Cardiac muscle cell (in vitro differentiated cells and primary cell): ENCODE data around the gene PLAAT5. TPM values are rescaled to one million over a fixed set of nuclear protein-coding genes. Genes with fewer than 3 reads are reported as not detected.

ENCODE experiments used
- DNase-seq, 2 donors: peaks; one replicate each; pipeline versions ENCODE4 v3.0.0 to v3.0.0-alpha.2; 2010 to 2017; ENCODE audit warnings: low read depth in 1 of 2, low spot score in 1 of 2
- H3K27ac ChIP-seq: fragments of 200-600 bp; sonication (generic); 2 replicates; pipeline ENCODE4 v1.5.1; 2016
- H3K27me3 ChIP-seq: fragments of 200-600 bp; sonication (generic); 2 replicates; pipeline ENCODE4 v1.6.0; 2016; ENCODE audit warnings: control low read depth
- H3K36me3 ChIP-seq: fragments of 200-600 bp; sonication (generic); 2 replicates; pipeline ENCODE4 v1.5.1; 2016; ENCODE audit warnings: control low read depth
- H3K4me1 ChIP-seq: fragments of 200-600 bp; sonication (generic); 2 replicates; pipeline ENCODE4 v1.8.1; 2017; ENCODE audit warnings: low read depth, mild to moderate bottlenecking, mixed run types
- H3K4me3 ChIP-seq: fragments of 200-600 bp; sonication (generic); 2 replicates; pipeline ENCODE4 v1.5.1; 2016; ENCODE audit warnings: mild to moderate bottlenecking
- H3K9me3 ChIP-seq: fragments of 200-600 bp; sonication (generic); 2 replicates; pipeline ENCODE4 v1.5.1; 2017; ENCODE audit warnings: low read depth, mild to moderate bottlenecking, control low read depth
- polyA plus RNA-seq: library from polyadenylated mRNA; unstranded; fragments of >200 nt; fragmentation: Nextera tagmentation; extraction: Ambion mirVana; gene quantifications from 2 replicates; pipeline ENCODE4 v1.2.1, GENCODE V29; 2016
- total RNA-seq: library from RNA; depleted of rRNA; stranded (reverse); fragments of >200 nt; gene quantifications from 2 replicates; pipeline ENCODE4 v1.2.3, GENCODE V29; 2016
- TF ChIP-seq, protein P1 (sequence below): IDR thresholded peaks from 2 replicates; pipeline ENCODE4 v1.5.1; 2012; ENCODE audit warnings: low read depth, mild to moderate bottlenecking, low read length

Gene PLAAT5
- total and polyA plus RNA-seq, 2 experiments from 2014 or later = 0.06 TPM; not detected in 1

DNA sequence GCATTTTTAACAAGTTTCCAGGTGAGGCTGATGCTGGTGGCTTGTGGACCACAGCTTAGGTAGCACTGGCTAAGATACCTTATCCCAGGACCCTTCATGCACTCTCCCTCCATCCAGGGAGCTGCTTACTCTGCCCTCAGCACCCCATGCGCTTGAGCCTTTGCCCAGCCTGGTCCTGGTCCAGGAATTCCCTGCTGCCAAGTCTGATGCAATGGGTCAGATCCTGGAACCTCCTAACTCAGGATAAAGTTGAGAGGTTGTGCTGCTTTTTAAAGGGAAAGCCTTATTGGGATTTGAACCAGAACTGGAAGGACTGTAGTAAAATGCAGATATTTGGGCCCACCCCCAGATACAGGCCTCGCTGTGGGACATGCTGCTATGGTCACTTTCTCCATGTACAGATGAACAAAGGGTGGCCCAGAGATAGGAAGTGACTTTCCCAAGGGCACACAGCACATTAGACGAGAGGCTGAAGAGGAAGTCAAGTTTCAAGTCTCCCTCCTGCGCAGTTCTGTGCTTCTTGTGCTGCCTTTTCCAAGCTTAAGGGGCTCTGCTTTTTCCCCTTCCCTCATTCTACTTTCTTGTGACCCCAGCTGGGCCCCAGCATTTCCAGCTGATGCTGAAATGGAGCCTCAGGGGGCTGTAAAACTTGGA lies 14.1 kb upstream of the PLAAT5 start:
- Histone ChIP-seq H3K4me1 (no peaks in the 10 kb centered on the region), H3K9me3 (no peaks in the 10 kb centered on the region), H3K36me3 (no peaks in the 10 kb centered on the region), H3K27me3 (no peaks in the 10 kb centered on the region), H3K4me3 (no peak overlapping the region), H3K27ac (no peak overlapping the region)
- TF ChIP-seq, protein P1, sequence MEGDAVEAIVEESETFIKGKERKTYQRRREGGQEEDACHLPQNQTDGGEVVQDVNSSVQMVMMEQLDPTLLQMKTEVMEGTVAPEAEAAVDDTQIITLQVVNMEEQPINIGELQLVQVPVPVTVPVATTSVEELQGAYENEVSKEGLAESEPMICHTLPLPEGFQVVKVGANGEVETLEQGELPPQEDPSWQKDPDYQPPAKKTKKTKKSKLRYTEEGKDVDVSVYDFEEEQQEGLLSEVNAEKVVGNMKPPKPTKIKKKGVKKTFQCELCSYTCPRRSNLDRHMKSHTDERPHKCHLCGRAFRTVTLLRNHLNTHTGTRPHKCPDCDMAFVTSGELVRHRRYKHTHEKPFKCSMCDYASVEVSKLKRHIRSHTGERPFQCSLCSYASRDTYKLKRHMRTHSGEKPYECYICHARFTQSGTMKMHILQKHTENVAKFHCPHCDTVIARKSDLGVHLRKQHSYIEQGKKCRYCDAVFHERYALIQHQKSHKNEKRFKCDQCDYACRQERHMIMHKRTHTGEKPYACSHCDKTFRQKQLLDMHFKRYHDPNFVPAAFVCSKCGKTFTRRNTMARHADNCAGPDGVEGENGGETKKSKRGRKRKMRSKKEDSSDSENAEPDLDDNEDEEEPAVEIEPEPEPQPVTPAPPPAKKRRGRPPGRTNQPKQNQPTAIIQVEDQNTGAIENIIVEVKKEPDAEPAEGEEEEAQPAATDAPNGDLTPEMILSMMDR = no peak
- peak in 1 of 2 donors; percentile 80 for DNase-seq

DNA sequence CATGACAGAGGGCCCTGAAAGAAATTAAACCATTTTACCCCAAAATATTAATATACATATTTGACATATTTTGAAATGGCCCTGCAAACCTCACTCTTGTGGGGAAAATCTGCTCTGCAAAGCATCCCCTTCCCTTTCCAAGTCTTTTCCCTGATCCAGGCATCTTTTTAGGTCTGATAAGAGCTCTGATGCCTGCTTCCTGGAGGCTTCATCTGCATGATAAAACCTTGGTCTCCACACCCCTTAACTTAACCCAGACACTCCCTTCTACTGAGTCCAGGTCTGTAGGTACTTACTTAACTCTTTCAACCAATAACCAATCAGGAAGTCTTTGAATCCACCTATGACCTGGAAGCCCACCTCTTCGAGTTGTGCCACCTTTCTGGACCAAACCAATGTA lies 13.1 kb upstream of the PLAAT5 start:
- H3K27ac ChIP-seq = no peak overlapping the region
- H3K4me3 ChIP-seq = no peak overlapping the region
- H3K27me3 ChIP-seq = no peaks in the 10 kb centered on the region
- DNase-seq = no peak
- no peaks in the 10 kb centered on the region for H3K9me3 ChIP-seq
- TF ChIP-seq, protein P1 = no peak
- H3K4me1 ChIP-seq = no peaks in the 10 kb centered on the region
- H3K36me3 ChIP-seq = no peaks in the 10 kb centered on the region

DNA sequence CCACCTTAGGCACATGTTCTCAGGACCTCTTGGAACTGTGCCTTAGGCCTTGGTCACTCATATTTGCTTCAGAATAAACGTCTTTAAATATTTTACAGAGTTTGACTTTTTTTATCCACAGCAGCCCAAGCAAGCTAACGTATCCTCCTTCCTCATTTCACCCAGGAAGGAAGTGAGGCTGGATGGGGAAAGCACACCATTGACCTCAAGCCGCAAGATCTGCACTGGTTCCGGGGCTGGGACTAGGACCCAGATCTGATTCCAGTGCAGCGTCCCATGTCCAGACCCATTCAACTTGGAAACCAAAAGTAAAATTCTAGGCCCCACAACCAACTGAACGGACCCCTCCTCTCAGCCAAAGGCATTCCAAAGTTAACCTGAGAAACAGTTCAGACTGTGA lies 12.5 kb upstream of the PLAAT5 start:
- no peaks in the 10 kb centered on the region for H3K9me3 ChIP-seq
- no peak overlapping the region for H3K4me3 ChIP-seq

DNA sequence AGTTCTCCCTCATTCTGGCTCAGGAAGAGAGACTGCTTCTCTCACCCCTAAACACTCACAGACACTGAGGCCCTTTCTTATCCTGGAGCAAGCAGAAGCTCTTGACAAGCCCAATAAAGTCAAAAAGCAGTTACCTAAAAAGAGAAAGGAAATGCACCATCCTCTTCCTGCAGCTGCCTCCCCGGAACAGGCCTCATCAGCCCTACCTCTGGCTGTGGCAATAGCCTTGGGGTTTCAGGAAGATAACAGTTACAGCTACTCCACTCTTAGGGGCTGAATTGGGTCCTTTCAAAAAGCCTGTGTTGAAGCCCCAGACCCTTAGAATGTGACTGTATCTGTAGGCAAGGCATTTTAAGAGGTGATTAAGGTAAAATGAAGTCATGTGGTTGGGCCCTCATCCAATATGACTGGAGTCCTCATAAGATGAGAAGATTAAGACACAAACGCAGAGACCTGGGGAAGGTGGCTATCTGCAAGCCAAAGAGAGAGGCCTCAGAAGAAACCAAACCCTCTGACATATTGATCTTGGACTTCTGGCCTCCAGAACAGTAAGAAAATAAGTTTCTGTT lies 11.4 kb upstream of the PLAAT5 start:
- TF ChIP-seq, protein P1 = no peak
- H3K4me3 ChIP-seq = no peak overlapping the region
- H3K27me3 ChIP-seq = no peaks in the 10 kb centered on the region
- DNase-seq = no peak
- H3K9me3 ChIP-seq = no peaks in the 10 kb centered on the region
- H3K4me1 ChIP-seq = no peaks in the 10 kb centered on the region
- H3K36me3 ChIP-seq = no peaks in the 10 kb centered on the region
- no peak overlapping the region for H3K27ac ChIP-seq

More for the DNA sequence above, 12.5 kb upstream of the PLAAT5 start:
- TF ChIP-seq, protein P1 = no peak
- no peak for DNase-seq
- Histone ChIP-seq H3K27ac (no peak overlapping the region), H3K36me3 (no peaks in the 10 kb centered on the region), H3K27me3 (no peaks in the 10 kb centered on the region), H3K4me1 (no peaks in the 10 kb centered on the region)

DNA sequence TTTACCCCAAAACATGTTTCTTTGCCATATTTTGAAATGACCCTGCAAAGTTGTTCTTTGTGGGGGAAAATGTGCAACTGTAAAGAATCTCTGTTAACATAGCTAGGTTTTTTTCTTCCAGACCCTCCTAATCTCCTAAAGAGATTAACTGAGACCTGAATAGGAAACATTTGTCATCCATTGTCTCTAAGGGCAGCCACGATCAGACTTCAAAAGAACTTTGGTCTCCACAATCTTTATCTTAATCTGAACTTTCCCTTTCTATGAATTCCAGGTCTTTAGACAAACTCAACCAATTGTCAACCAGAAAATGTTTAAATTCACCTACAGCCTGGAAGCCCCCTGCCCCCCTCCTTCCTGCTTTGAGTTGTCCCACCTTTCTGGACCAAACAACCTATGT lies 10.3 kb upstream of the PLAAT5 start:
- Histone ChIP-seq H3K4me3 (no peak overlapping the region), H3K9me3 (no peaks in the 10 kb centered on the region), H3K27me3 (no peaks in the 10 kb centered on the region), H3K4me1 (no peaks in the 10 kb centered on the region), H3K27ac (no peak overlapping the region), H3K36me3 (no peaks in the 10 kb centered on the region)
- no peak for DNase-seq
- TF ChIP-seq, protein P1 = no peak
